Measurements from ENCODE around the gene GRM7. TPM values are rescaled to one million over a fixed set of nuclear protein-coding genes. Genes with fewer than 3 reads are reported as not detected.

Gene GRM7
- polyA plus RNA-seq, 1 donor from 2014 or later = 23.8 TPM

DNA sequence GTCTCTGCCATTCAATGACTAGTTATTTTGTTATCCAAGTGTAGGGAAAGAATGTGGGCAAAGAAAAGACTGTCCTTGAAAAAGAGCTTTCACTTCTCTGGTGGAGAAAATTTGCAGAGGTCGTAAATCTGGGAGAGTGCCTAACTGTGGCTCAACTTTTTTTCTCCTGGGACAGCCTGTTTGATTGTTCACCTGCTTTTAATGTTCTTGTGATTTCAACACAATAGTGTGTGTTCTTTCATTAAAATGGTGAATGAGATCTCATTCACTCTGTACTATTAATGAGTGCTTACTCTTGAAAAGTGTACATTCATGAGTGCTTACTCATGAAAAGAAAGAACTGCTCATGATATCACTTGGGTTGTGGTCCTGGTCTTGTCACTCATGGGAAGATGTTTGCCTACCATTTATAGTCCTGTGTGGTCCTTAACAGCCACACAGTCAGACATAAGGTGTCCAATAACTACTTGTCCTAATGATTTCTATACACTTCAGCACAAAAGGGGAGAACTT is 567.3 kb downstream of the GRM7 start:
- no peak overlapping the region for H3K27ac ChIP-seq (ENCODE audit: low read length)
- H3K4me3 ChIP-seq (ENCODE audit: low read length) = no peak overlapping the region
- no peaks in the 10 kb centered on the region for H3K9me2 ChIP-seq (ENCODE audit: insufficient read depth, low read length)
- no peak for TF ChIP-seq TAF1 (IDR thresholded peaks at IDR 0.05; ENCODE audit: low read depth)
- no peak for TF ChIP-seq EZH2 (IDR thresholded peaks at IDR 0.05; ENCODE audit: borderline replicate concordance, insufficient read depth, low read length, poor library complexity, severe bottlenecking)
- TF ChIP-seq SMC3 (conservative IDR thresholded peaks at IDR 0.05; ENCODE audit: poor library complexity) = no peak
- TF ChIP-seq, protein P1, sequence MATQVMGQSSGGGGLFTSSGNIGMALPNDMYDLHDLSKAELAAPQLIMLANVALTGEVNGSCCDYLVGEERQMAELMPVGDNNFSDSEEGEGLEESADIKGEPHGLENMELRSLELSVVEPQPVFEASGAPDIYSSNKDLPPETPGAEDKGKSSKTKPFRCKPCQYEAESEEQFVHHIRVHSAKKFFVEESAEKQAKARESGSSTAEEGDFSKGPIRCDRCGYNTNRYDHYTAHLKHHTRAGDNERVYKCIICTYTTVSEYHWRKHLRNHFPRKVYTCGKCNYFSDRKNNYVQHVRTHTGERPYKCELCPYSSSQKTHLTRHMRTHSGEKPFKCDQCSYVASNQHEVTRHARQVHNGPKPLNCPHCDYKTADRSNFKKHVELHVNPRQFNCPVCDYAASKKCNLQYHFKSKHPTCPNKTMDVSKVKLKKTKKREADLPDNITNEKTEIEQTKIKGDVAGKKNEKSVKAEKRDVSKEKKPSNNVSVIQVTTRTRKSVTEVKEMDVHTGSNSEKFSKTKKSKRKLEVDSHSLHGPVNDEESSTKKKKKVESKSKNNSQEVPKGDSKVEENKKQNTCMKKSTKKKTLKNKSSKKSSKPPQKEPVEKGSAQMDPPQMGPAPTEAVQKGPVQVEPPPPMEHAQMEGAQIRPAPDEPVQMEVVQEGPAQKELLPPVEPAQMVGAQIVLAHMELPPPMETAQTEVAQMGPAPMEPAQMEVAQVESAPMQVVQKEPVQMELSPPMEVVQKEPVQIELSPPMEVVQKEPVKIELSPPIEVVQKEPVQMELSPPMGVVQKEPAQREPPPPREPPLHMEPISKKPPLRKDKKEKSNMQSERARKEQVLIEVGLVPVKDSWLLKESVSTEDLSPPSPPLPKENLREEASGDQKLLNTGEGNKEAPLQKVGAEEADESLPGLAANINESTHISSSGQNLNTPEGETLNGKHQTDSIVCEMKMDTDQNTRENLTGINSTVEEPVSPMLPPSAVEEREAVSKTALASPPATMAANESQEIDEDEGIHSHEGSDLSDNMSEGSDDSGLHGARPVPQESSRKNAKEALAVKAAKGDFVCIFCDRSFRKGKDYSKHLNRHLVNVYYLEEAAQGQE (IDR thresholded peaks at IDR 0.05; ENCODE audit: borderline replicate concordance) = no peak
- TF ChIP-seq RAD21 (conservative IDR thresholded peaks at IDR 0.05) = no peak
- TF ChIP-seq EP300 (conservative IDR thresholded peaks at IDR 0.05; ENCODE audit: poor library complexity, severe bottlenecking) = no peak
- TF ChIP-seq, protein P2, sequence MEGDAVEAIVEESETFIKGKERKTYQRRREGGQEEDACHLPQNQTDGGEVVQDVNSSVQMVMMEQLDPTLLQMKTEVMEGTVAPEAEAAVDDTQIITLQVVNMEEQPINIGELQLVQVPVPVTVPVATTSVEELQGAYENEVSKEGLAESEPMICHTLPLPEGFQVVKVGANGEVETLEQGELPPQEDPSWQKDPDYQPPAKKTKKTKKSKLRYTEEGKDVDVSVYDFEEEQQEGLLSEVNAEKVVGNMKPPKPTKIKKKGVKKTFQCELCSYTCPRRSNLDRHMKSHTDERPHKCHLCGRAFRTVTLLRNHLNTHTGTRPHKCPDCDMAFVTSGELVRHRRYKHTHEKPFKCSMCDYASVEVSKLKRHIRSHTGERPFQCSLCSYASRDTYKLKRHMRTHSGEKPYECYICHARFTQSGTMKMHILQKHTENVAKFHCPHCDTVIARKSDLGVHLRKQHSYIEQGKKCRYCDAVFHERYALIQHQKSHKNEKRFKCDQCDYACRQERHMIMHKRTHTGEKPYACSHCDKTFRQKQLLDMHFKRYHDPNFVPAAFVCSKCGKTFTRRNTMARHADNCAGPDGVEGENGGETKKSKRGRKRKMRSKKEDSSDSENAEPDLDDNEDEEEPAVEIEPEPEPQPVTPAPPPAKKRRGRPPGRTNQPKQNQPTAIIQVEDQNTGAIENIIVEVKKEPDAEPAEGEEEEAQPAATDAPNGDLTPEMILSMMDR (IDR thresholded peaks at IDR 0.05; ENCODE audit: poor library complexity, severe bottlenecking) = no peak
- H3K9me3 ChIP-seq (ENCODE audit: low read length) = peaks cover 7% of the 10 kb centered on the region
- H3K9ac ChIP-seq (ENCODE audit: low read length) = no peak overlapping the region
- no peak overlapping the region for H2AFZ ChIP-seq (ENCODE audit: low read depth, low read length)
- no peaks in the 10 kb centered on the region for H3K79me2 ChIP-seq (replicated peaks; ENCODE audit: insufficient read depth, low read length)
- no peaks in the 10 kb centered on the region for H3K27me3 ChIP-seq (ENCODE audit: insufficient read depth, low read depth, low read length)
- no peak overlapping the region for H3K4me2 ChIP-seq (ENCODE audit: low read length)
- no peaks in the 10 kb centered on the region for H4K20me1 ChIP-seq (ENCODE audit: insufficient read depth)
- no peaks in the 10 kb centered on the region for H3K36me3 ChIP-seq (ENCODE audit: insufficient read depth, low read length)
- no peaks in the 10 kb centered on the region for H3F3A ChIP-seq (ENCODE audit: insufficient read depth, low read length, poor library complexity, severe bottlenecking)

DNA sequence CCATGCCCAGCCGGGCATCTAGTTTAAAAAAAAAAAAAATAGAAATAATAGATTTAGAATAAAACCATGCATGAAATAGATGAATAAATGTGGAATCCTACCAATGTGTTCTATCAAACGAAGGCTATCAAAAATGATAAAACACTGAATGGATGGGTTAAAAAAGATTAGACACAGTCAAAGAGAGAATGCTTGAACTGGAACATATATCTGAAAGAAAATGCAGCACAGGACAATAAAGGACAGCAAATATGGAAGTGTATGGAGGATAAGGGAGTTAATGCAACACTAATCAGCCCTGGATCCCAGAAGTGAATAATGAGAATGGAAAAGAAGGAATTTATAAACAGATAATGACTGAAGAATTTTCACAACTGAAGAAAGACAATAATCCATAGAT is 571.7 kb downstream of the GRM7 start:
- no peak for TF ChIP-seq TAF1 (IDR thresholded peaks at IDR 0.05; ENCODE audit: low read depth)
- TF ChIP-seq, protein P2 (IDR thresholded peaks at IDR 0.05; ENCODE audit: poor library complexity, severe bottlenecking) = no peak
- no peak for TF ChIP-seq SMC3 (conservative IDR thresholded peaks at IDR 0.05; ENCODE audit: poor library complexity)
- no peak for TF ChIP-seq EZH2 (IDR thresholded peaks at IDR 0.05; ENCODE audit: borderline replicate concordance, insufficient read depth, low read length, poor library complexity, severe bottlenecking)
- TF ChIP-seq EP300 (conservative IDR thresholded peaks at IDR 0.05; ENCODE audit: poor library complexity, severe bottlenecking) = no peak
- TF ChIP-seq POLR2AphosphoS5 (IDR thresholded peaks at IDR 0.05) = no peak
- TF ChIP-seq, protein P1 (IDR thresholded peaks at IDR 0.05; ENCODE audit: borderline replicate concordance) = no peak
- no peak for TF ChIP-seq MXI1 (conservative IDR thresholded peaks at IDR 0.05; ENCODE audit: poor library complexity, severe bottlenecking)
- Histone ChIP-seq H3K27ac (ENCODE audit: low read length) (no peak overlapping the region), H3K27me3 (ENCODE audit: insufficient read depth, low read depth, low read length) (no peaks in the 10 kb centered on the region), H4K20me1 (ENCODE audit: insufficient read depth) (no peaks in the 10 kb centered on the region), H3K36me3 (ENCODE audit: insufficient read depth, low read length) (no peaks in the 10 kb centered on the region), H3K9ac (ENCODE audit: low read length) (no peak overlapping the region), H3K9me3 (ENCODE audit: low read length) (peaks cover 7% of the 10 kb centered on the region), H3K4me3 (ENCODE audit: low read length) (no peak overlapping the region), H3K9me2 (ENCODE audit: insufficient read depth, low read length) (no peaks in the 10 kb centered on the region), H2AFZ (ENCODE audit: low read depth, low read length) (no peak overlapping the region), H3K79me2 (replicated peaks; ENCODE audit: insufficient read depth, low read length) (no peaks in the 10 kb centered on the region), H3K4me2 (ENCODE audit: low read length) (no peak overlapping the region), H3F3A (ENCODE audit: insufficient read depth, low read length, poor library complexity, severe bottlenecking) (no peaks in the 10 kb centered on the region)
